ENCODE results near the gene CAMK2D.

The CAMK2D gene

DNA sequence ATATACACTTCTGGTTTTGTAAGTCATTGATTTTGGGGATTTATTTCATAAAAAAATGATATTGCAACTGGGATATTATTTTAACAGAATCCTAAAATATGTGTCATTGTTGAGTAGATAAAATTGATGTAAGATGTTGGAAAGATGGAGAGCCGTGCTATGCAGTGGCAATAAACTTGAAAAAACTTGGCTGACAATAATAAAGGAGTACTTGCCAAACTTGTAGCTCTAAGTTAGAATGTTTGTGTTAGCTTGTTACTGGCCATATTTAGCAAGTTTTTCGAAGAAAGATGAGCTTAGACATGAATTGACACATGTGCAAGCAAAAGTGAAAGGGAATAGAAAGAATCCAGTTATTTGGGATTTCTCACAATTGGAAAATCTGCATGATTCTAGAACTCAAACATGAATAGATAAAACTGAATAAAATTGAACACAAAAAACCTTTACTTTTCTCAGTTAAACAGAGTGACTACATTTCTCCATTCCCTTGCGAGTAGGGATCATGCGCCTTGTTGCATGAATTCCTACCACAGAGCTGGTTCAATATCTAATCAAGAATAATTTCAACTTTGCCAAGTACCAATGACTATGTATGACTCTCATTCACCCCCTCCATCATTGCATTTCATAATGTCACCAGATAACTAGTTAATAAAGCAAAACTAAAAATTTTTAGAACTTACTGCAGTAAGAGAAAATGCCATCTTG is 327.8 kb downstream of the CAMK2D start:
- DNase-seq (ENCODE audit: low spot score), result no peak
- TF ChIP-seq, protein P1, sequence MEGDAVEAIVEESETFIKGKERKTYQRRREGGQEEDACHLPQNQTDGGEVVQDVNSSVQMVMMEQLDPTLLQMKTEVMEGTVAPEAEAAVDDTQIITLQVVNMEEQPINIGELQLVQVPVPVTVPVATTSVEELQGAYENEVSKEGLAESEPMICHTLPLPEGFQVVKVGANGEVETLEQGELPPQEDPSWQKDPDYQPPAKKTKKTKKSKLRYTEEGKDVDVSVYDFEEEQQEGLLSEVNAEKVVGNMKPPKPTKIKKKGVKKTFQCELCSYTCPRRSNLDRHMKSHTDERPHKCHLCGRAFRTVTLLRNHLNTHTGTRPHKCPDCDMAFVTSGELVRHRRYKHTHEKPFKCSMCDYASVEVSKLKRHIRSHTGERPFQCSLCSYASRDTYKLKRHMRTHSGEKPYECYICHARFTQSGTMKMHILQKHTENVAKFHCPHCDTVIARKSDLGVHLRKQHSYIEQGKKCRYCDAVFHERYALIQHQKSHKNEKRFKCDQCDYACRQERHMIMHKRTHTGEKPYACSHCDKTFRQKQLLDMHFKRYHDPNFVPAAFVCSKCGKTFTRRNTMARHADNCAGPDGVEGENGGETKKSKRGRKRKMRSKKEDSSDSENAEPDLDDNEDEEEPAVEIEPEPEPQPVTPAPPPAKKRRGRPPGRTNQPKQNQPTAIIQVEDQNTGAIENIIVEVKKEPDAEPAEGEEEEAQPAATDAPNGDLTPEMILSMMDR (IDR thresholded peaks at IDR 0.05; ENCODE audit: extremely low read depth, missing control alignments), result no peak

DNA sequence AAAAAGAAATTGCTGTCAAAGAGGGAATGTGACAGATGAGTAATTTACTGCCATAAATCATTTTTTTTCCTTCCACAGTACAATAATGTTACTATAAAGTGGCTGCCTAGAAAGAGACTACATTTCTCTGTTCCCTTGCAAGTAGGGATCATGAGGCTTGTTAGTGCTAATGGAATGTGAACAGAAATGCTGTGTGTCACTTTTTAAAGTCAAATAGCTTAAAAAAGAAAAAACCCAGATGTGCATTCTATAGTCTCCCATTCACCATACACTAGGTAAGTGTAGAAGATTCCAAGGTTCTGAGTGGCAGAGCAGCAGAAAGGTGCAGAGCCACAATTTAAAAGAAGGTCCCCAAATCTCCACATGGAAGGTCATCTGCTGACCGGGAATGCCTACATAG is 328.4 kb downstream of the CAMK2D start:
- DNase-seq (ENCODE audit: low spot score), result no peak
- TF ChIP-seq, protein P1 (IDR thresholded peaks at IDR 0.05; ENCODE audit: extremely low read depth, missing control alignments), result no peak

DNA sequence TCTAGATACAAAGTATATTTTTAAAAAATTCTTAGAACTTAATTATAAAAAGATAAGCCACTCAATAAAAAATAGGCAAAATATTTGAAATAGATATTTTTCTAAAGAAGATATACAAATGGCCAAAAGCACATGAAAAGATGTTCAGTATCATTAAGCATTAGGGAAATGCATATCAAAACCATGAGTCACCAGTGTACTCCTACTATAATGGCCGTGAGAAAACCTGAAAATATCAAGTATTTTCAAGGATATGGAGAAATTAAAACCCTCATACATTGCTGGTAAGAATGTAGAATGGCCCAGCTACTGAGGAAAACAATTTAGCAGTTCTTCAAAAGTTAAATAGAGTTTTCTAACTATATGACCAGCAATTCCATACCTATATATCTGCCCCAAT is 337.9 kb downstream of the CAMK2D start:
- TF ChIP-seq, protein P1 (IDR thresholded peaks at IDR 0.05; ENCODE audit: extremely low read depth, missing control alignments), result no peak
- DNase-seq (ENCODE audit: low spot score), result no peak

DNA sequence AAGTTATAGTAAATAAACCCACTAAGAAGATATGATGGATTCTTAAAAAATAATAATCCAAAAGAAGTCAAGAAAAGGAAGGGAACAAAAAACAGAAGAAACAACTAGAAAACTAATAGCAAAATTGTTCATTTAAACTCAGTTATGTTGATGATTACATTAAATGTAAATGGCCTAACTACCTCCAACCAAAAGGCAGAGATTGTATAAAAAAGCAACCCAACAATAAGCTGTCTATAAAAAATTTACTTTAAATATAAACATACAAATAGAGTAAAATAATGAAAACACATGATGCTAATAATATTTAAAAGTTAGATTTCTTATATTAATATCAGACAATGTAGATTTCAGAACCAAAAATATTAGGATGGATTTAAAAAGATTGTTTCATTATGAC is 340.6 kb downstream of the CAMK2D start:
- DNase-seq (ENCODE audit: low spot score), result no peak
- TF ChIP-seq, protein P1 (IDR thresholded peaks at IDR 0.05; ENCODE audit: extremely low read depth, missing control alignments), result no peak

DNA sequence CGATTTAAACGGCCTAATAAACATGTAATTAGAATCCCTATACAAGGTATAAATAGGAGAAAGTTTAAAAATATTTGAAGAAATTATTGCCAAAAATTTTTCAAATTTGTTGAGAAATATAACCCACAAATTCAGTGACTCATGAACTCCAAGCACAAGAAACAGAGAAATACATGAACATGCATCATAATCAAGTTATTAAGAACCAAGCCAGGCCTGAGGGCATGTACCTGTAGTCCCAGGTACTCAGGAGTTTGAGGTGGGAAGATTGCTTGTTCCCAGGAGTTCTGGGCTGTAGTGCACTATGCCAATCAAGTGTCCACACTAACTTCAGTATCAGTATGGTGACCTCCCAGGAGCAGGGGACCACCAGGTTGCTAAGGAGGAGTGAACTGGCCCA is 341.9 kb downstream of the CAMK2D start:
- TF ChIP-seq, protein P1 (IDR thresholded peaks at IDR 0.05; ENCODE audit: extremely low read depth, missing control alignments), result no peak
- no peak for DNase-seq (ENCODE audit: low spot score)

DNA sequence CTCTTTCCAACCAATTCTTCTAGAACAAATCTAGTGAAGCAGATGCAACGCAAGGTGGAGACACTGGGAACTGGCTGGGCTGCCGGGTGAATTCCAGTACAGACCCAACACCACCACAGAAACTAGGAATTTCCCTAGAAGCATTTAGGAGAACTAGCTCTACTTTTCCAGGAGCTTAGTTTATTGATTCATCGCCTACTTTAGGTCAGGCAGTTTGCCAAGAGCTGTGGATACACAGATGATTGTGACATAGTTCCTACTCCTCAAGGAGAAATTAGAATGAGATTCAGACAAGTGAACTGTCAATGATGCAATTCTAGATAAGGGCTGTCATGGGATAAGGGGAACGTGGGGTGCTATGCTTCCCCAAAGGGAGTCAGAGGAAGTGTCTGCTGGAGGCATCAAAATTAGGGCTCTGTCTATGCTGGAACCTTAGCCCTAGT is 350.0 kb downstream of the CAMK2D start:
- DNase-seq (ENCODE audit: low spot score), result no peak
- TF ChIP-seq, protein P1 (IDR thresholded peaks at IDR 0.05; ENCODE audit: extremely low read depth, missing control alignments), result no peak

DNA sequence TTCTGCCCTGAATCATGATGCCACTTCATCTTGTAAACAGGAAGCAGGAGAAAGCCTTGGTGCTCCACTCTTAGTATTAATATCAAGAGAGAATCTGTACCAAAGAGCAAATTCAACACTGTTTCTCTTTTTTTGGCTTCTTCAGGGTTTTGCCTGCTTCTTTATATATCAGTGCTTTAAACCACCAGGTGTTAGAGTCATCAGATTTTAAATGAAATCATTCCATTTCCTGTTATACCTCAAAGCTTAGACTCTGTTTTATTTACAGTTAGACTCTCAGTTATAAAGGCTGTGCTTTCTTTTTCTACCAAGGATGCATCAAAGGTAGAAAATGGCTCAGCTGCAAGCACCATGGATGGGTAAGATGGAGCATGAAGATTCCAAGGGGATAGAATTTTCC is 350.9 kb downstream of the CAMK2D start:
- TF ChIP-seq, protein P1 (IDR thresholded peaks at IDR 0.05; ENCODE audit: extremely low read depth, missing control alignments), result no peak
- no peak for DNase-seq (ENCODE audit: low spot score)
